ENCODE results near the gene CNTN1.

- TF ChIP-seq POLR2A (IDR thresholded peaks at IDR 0.05) (no peak), CTCF (IDR thresholded peaks at IDR 0.05) (no peak)
These were observed 145.7 kb downstream of the CNTN1 start for GRCh38 chr12:40837891-40838429.
